T-helper 1 cell treated with Interleukin-12 subunit alpha and Interleukin-12 subunit beta and Interleukin-4 antibody, amounts not matched to agents 30 μg/mL and 1 μg/mL, for 36 hours (primary cell): ENCODE data around the gene SFXN3.

Experiments
- H3K27ac Mint-ChIP-seq: one replicate; pipeline ENCODE4 v1.8.0; 2021; ENCODE audit warnings: mild to moderate bottlenecking, mixed read lengths
- H3K27me3 Mint-ChIP-seq: one replicate; pipeline ENCODE4 v1.8.0; 2021; ENCODE audit warnings: low read depth, mixed read lengths
- H3K36me3 Mint-ChIP-seq: one replicate; pipeline ENCODE4 v1.8.0; 2021; ENCODE audit warnings: low read depth, mixed read lengths
- H3K4me1 Mint-ChIP-seq: one replicate; pipeline ENCODE4 v1.8.0; 2021; ENCODE audit warnings: low read depth, mixed read lengths
- H3K4me3 Mint-ChIP-seq: one replicate; pipeline ENCODE4 v1.8.0; 2021; ENCODE audit warnings: mild to moderate bottlenecking, moderate library complexity, mixed read lengths
- H3K9me3 Mint-ChIP-seq: one replicate; pipeline ENCODE4 v1.8.0; 2021; ENCODE audit warnings: mixed read lengths

The SFXN3 gene

GRCh38 chr10:101071885-101072433 lies 40.9 kb downstream of the SFXN3 start:
- H3K27ac Mint-ChIP-seq, result no peak overlapping the region
- peaks cover 56% of the 10 kb centered on the region for H3K27me3 Mint-ChIP-seq

GRCh38 chr10:101072923-101073322 lies 41.9 kb downstream of the SFXN3 start:
- Mint-ChIP-seq H3K27me3 (peaks cover 48% of the 10 kb centered on the region), H3K9me3 (no peaks in the 10 kb centered on the region), H3K36me3 (no peaks in the 10 kb centered on the region), H3K27ac (no peak overlapping the region), H3K4me1 (peaks cover 6% of the 10 kb centered on the region), H3K4me3 (no peak overlapping the region)

More at GRCh38 chr10:101071885-101072433, 40.9 kb downstream of the SFXN3 start:
- Mint-ChIP-seq H3K4me3 (no peak overlapping the region), H3K9me3 (no peaks in the 10 kb centered on the region), H3K4me1 (peaks cover 10% of the 10 kb centered on the region), H3K36me3 (no peaks in the 10 kb centered on the region)

GRCh38 chr10:101073631-101074030 lies 42.6 kb downstream of the SFXN3 start:
- H3K27me3 Mint-ChIP-seq, result peaks cover 53% of the 10 kb centered on the region
- H3K9me3 Mint-ChIP-seq, result no peaks in the 10 kb centered on the region
- no peaks in the 10 kb centered on the region for H3K36me3 Mint-ChIP-seq
- H3K4me1 Mint-ChIP-seq, result peaks cover 6% of the 10 kb centered on the region
- no peak overlapping the region for H3K4me3 Mint-ChIP-seq
- H3K27ac Mint-ChIP-seq, result no peak overlapping the region

GRCh38 chr10:101075775-101076174 lies 44.7 kb downstream of the SFXN3 start:
- no peak overlapping the region for H3K4me3 Mint-ChIP-seq
- no peak overlapping the region for H3K27ac Mint-ChIP-seq
- H3K36me3 Mint-ChIP-seq, result no peaks in the 10 kb centered on the region
- H3K27me3 Mint-ChIP-seq, result peaks cover 56% of the 10 kb centered on the region
- H3K9me3 Mint-ChIP-seq, result no peaks in the 10 kb centered on the region
- peaks cover 6% of the 10 kb centered on the region for H3K4me1 Mint-ChIP-seq

- Mint-ChIP-seq H3K9me3 (no peaks in the 10 kb centered on the region), H3K36me3 (no peaks in the 10 kb centered on the region), H3K4me3 (no peak overlapping the region), H3K27me3 (peaks cover 61% of the 10 kb centered on the region), H3K4me1 (peaks cover 6% of the 10 kb centered on the region), H3K27ac (no peak overlapping the region)
Measured at GRCh38 chr10:101076630-101077029, 45.6 kb downstream of the SFXN3 start.

- Mint-ChIP-seq H3K9me3 (no peaks in the 10 kb centered on the region), H3K4me3 (no peak overlapping the region), H3K4me1 (peaks cover 6% of the 10 kb centered on the region), H3K27ac (no peak overlapping the region), H3K36me3 (no peaks in the 10 kb centered on the region), H3K27me3 (peaks cover 49% of the 10 kb centered on the region)
Measured at GRCh38 chr10:101079874-101080273, 48.8 kb downstream of the SFXN3 start.

- H3K27me3 Mint-ChIP-seq, result peaks cover 39% of the 10 kb centered on the region
- H3K4me3 Mint-ChIP-seq, result no peak overlapping the region
- H3K36me3 Mint-ChIP-seq, result no peaks in the 10 kb centered on the region
- no peaks in the 10 kb centered on the region for H3K9me3 Mint-ChIP-seq
- no peaks in the 10 kb centered on the region for H3K4me1 Mint-ChIP-seq
- H3K27ac Mint-ChIP-seq, result no peak overlapping the region
Measured at GRCh38 chr10:101080933-101081931, 50.2 kb downstream of the SFXN3 start.

- H3K36me3 Mint-ChIP-seq, result no peaks in the 10 kb centered on the region
- no peak overlapping the region for H3K4me3 Mint-ChIP-seq
- H3K9me3 Mint-ChIP-seq, result no peaks in the 10 kb centered on the region
- no peak overlapping the region for H3K27ac Mint-ChIP-seq
- H3K4me1 Mint-ChIP-seq, result no peaks in the 10 kb centered on the region
- peaks cover 52% of the 10 kb centered on the region for H3K27me3 Mint-ChIP-seq
Measured at GRCh38 chr10:101085846-101086245, 54.8 kb downstream of the SFXN3 start.

GRCh38 chr10:101087376-101087775 lies 56.3 kb downstream of the SFXN3 start:
- H3K27me3 Mint-ChIP-seq, result peaks cover 52% of the 10 kb centered on the region

GRCh38 chr10:101087965-101088364 lies 56.9 kb downstream of the SFXN3 start:
- H3K27ac Mint-ChIP-seq, result no peak overlapping the region
- no peaks in the 10 kb centered on the region for H3K36me3 Mint-ChIP-seq
- H3K4me3 Mint-ChIP-seq, result no peak overlapping the region
- H3K27me3 Mint-ChIP-seq, result peaks cover 48% of the 10 kb centered on the region
- no peaks in the 10 kb centered on the region for H3K4me1 Mint-ChIP-seq
- no peaks in the 10 kb centered on the region for H3K9me3 Mint-ChIP-seq

More at GRCh38 chr10:101087376-101087775, 56.3 kb downstream of the SFXN3 start:
- Mint-ChIP-seq H3K36me3 (no peaks in the 10 kb centered on the region), H3K27ac (no peak overlapping the region), H3K4me3 (no peak overlapping the region), H3K4me1 (no peaks in the 10 kb centered on the region), H3K9me3 (no peaks in the 10 kb centered on the region)

- Mint-ChIP-seq H3K36me3 (no peaks in the 10 kb centered on the region), H3K27ac (no peak overlapping the region)
Measured at GRCh38 chr10:101089520-101090299, 58.7 kb downstream of the SFXN3 start.

GRCh38 chr10:101090597-101090996 lies 59.6 kb downstream of the SFXN3 start:
- Mint-ChIP-seq H3K4me1 (peaks cover 2% of the 10 kb centered on the region), H3K9me3 (no peaks in the 10 kb centered on the region), H3K36me3 (no peaks in the 10 kb centered on the region), H3K27ac (no peak overlapping the region), H3K27me3 (peaks cover 38% of the 10 kb centered on the region), H3K4me3 (no peak overlapping the region)

More at GRCh38 chr10:101089520-101090299, 58.7 kb downstream of the SFXN3 start:
- Mint-ChIP-seq H3K27me3 (peaks cover 39% of the 10 kb centered on the region), H3K4me1 (no peaks in the 10 kb centered on the region), H3K4me3 (no peak overlapping the region), H3K9me3 (no peaks in the 10 kb centered on the region)
